Esophagus (tissue), 2 donors: ENCODE data around the gene ERN1. TPM values are rescaled to one million over a fixed set of nuclear protein-coding genes. Genes with fewer than 3 reads are reported as not detected.

Experiments
- H3K27ac ChIP-seq, 2 donors: one replicate each; pipeline ENCODE4 v1.5.1; 2013; ENCODE audit warnings: low read depth in 2 of 2, mild to moderate bottlenecking in 2 of 2, inconsistent platforms in 1 of 2, low read length in 1 of 2, moderate library complexity in 1 of 2
- H3K27me3 ChIP-seq, 2 donors: one replicate each; pipeline ENCODE4 v1.6.1; 2013; ENCODE audit warnings: low read length in 2 of 2, control low read depth in 1 of 2, mild to moderate bottlenecking in 1 of 2; ENCODE audit not compliant: insufficient read depth in 2 of 2, control insufficient read depth in 1 of 2
- H3K36me3 ChIP-seq, 2 donors: one replicate each; pipeline ENCODE4 v1.6.1; 2013; ENCODE audit warnings: low read length in 1 of 2; ENCODE audit not compliant: control insufficient read depth in 2 of 2, insufficient read depth in 2 of 2
- H3K4me1 ChIP-seq, 2 donors: one replicate each; pipeline ENCODE4 v1.6.1; 2013; ENCODE audit warnings: low read length in 1 of 2; ENCODE audit not compliant: control insufficient read depth in 2 of 2, insufficient read depth in 2 of 2
- H3K4me3 ChIP-seq, 2 donors: one replicate each; pipeline ENCODE4 v1.5.1; 2013; ENCODE audit warnings: low read length in 2 of 2, mild to moderate bottlenecking in 2 of 2, low read depth in 1 of 2, moderate library complexity in 1 of 2
- H3K9me3 ChIP-seq, 2 donors: one replicate each; pipeline ENCODE4 v1.6.1; 2013; ENCODE audit warnings: mild to moderate bottlenecking in 2 of 2, low read depth in 1 of 2, low read length in 1 of 2, moderate library complexity in 1 of 2; ENCODE audit not compliant: control insufficient read depth in 2 of 2, insufficient read depth in 1 of 2
- WGBS, 2 donors: extraction: QIAGEN DNeasy Blood & Tissue Kit; methylation state at CpG; one replicate each; pipeline ENCODE4 v1.1.7; 2013; 5-methylcytosine and 5-hydroxymethylcytosine counted together
- polyA plus RNA-seq, 2 donors: library from polyadenylated mRNA; stranded (reverse); fragments of 200-250 nt; gene quantifications; one replicate each; pipeline ENCODE4 v1.2.3, GENCODE V29; 2013
- donor health status: healthy with polysubstance abuse.
- donor health status: Bipolar disorder and iron deficiency.

ERN1 gene
- polyA plus RNA-seq, 2 donors: 4.5 TPM

DNA sequence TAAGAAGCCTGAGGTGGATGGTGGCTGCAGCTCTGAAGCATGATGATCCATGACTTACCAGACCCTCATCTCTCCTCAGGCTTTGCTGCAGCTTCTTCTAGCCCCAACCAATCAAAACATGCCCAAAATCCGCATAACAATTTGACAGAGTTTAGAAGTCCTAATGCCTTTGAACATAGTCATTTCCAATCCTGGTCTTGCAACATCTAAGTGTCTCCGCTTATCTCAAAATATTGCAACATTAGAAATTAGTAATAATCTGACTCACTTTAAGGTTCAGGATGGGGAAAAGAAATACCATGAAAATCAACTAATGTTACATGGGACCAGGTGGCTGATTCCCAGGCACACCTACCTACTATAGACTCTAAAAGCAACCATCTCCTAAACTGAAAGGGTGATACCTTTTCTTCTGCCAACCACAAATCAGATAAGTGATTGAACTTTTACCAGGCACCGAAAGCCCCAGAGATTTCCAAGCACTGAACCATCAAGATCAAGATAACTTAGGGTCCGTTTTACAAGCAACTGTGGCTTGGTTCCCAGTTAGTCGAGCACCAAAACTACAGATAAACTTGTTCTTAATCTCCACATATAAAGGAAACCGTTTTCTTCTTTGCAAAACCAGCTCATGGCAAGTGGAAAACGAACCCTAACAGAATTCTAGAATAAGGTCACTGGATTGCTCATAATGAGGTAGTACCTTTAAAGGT lies 14.0 kb downstream of the ERN1 start:
- Histone ChIP-seq H3K9me3 (no peaks in the 10 kb centered on the region), H3K27ac (peak overlapping the region; percentile 69 to 95), H3K4me1 (peaks cover 3 to 7% of the 10 kb centered on the region in 2 donors), H3K4me3 (no peak overlapping the region), H3K27me3 (no peaks in the 10 kb centered on the region), H3K36me3 (peaks cover 0 to 3% of the 10 kb centered on the region in 2 donors)
- 44 to 61% methylated on average over 7 of the region's 7 CpGs for whole genome bisulfite sequencing, 2 donors

DNA sequence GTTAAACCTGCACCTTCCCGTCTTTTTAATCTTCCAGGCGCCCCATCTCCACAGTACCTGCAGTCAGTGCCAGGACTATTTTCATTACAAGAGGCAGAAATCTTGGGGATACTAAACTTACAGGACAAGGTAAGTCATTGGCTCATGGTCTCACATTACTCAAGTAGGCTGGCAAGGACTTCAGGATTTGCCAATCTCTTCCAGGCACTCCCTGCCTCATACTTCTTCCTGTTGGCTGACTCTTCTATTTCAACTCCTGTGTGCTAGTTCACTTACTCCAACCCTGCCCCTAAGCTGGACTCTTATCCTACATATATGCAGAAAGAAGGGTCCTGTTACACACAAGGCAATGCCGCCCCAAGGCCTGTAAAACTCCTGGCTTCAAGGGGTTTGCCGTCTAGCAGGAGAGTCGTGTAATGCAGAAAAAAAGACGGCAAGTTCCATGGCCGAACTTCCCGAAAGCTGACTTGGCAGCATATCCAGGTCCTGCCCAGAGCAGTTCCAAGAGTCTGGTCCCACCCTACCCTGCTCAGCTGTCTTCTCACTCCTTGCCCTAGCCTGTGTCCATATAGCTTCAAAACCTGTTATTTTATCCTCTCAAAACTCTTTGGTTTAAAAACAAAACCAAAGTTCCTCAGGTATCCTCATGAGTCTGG lies 14.8 kb downstream of the ERN1 start:
- H3K4me3 ChIP-seq: peak overlapping the region in 1 of 2 donors; percentile 15
- H3K27ac ChIP-seq: peak overlapping the region; percentile 69 to 95
- H3K36me3 ChIP-seq: peaks cover 0 to 3% of the 10 kb centered on the region in 2 donors
- WGBS, 2 donors: 52 to 58% methylated on average over 8 of the region's 8 CpGs
- peaks cover 3 to 7% of the 10 kb centered on the region in 2 donors for H3K4me1 ChIP-seq
- H3K27me3 ChIP-seq: no peaks in the 10 kb centered on the region
- H3K9me3 ChIP-seq: no peaks in the 10 kb centered on the region

GRCh38 chr17:64113006-64113405 lies 16.9 kb downstream of the ERN1 start:
- no peak overlapping the region for H3K27ac ChIP-seq
- 86 to 95% methylated on average over 2 of the region's 2 CpGs for WGBS, 2 donors
- no peaks in the 10 kb centered on the region for H3K9me3 ChIP-seq
- H3K4me3 ChIP-seq: no peak overlapping the region
- H3K4me1 ChIP-seq: peaks cover 2 to 3% of the 10 kb centered on the region in 2 donors
- H3K27me3 ChIP-seq: no peaks in the 10 kb centered on the region
- peaks cover 0 to 3% of the 10 kb centered on the region in 2 donors for H3K36me3 ChIP-seq

GRCh38 chr17:64111831-64112230 lies 18.1 kb downstream of the ERN1 start:
- Histone ChIP-seq H3K27me3 (no peaks in the 10 kb centered on the region), H3K36me3 (peaks cover 0 to 3% of the 10 kb centered on the region in 2 donors), H3K4me1 (peaks cover 2 to 3% of the 10 kb centered on the region in 2 donors), H3K9me3 (no peaks in the 10 kb centered on the region), H3K4me3 (no peak overlapping the region), H3K27ac (no peak overlapping the region)
- 82 to 85% methylated on average over 4 of the region's 4 CpGs for WGBS, 2 donors

DNA sequence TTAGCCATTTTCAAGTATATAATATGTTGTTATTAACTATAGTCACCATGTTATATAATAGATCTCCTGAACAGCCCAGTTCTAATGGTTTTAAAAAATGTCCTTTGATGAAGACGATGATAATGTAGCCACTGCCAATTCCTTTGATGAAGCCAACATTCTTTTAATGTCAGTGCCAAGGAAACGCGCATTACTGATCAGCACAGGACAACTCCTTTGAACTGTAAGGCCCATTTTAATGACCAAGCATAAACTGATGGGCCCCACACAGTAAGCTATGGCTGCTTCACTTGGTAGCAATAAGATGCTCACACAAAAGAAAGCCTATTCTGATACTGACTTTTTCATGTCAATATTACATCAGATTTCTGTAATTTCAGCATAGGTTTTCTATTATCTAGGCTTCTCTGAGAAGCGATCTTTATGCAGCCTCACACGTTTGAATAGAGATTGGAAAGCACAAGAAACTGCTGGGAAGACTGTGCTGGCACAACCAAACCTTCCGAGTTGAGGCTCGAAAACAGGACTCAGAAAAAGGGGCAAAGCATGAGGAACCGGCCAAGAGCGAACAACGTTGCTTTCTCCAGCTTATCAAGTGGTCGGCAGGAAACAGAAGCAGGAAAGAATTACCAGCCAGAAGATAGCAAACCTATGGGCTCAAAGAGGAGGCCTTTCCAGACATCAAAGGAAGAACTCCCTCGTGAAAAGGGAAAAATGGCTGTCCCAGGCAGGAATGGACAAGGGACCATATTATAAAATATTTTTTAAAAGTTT lies 19.4 kb downstream of the ERN1 start:
- whole genome bisulfite sequencing, 2 donors: 70 to 80% methylated on average over 12 of the region's 12 CpGs
- H3K4me3 ChIP-seq: no peak overlapping the region
- no peaks in the 10 kb centered on the region for H3K27me3 ChIP-seq
- H3K4me1 ChIP-seq: peaks cover under 1 to 3% of the 10 kb centered on the region in 2 donors
- H3K27ac ChIP-seq: no peak overlapping the region
- H3K9me3 ChIP-seq: no peaks in the 10 kb centered on the region
- peaks cover 0 to 3% of the 10 kb centered on the region in 2 donors for H3K36me3 ChIP-seq

GRCh38 chr17:64109400-64109799 lies 20.5 kb downstream of the ERN1 start:
- Histone ChIP-seq H3K4me1 (peaks cover 2 to 3% of the 10 kb centered on the region in 2 donors), H3K9me3 (no peaks in the 10 kb centered on the region), H3K4me3 (no peak overlapping the region), H3K27ac (no peak overlapping the region), H3K27me3 (no peaks in the 10 kb centered on the region), H3K36me3 (peaks cover 0 to 3% of the 10 kb centered on the region in 2 donors)
- 86 to 87% methylated on average over 5 of the region's 5 CpGs for WGBS, 2 donors

DNA sequence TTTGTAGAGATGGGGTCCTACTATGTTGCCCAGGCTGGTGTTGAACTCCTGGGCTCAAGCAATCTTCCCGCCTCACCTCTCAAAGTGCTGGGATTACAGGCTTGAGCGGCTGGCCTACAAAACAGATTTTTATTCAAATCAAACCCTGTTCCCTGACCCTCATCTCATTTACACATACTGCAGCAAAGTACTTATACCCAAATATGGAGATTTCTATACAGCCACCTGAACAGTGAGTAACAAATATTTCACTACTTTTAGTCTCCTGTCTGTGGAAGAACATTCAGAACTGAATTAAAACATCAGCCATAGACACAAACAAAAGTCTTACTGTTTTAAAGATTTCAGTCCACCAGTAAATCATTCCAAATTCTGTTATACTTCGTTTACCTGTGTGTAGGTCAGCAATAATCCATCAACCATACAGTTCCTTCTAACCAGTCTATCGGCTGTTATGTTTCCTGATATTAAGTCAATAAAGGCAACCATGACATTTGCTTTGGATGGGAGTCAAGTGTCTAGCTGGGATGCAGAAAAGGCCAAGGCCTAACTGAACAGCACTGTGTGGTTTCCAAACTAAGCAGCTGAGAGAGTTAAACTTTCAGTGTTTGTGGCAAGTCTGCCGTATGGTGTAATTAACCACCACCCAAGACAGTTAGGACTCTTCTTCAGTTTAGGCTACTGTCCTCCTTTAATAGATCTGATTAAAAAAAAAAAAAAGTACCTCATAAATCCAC lies 22.3 kb downstream of the ERN1 start:
- WGBS, 2 donors: 50 to 60% methylated on average over 5 of the region's 5 CpGs
- Histone ChIP-seq H3K27ac (no peak overlapping the region), H3K27me3 (no peaks in the 10 kb centered on the region), H3K36me3 (peaks cover 0 to 6% of the 10 kb centered on the region in 2 donors), H3K9me3 (no peaks in the 10 kb centered on the region), H3K4me3 (no peak overlapping the region), H3K4me1 (peaks cover 3 to 4% of the 10 kb centered on the region in 2 donors)

- 85% methylated on average over 3 of the region's 3 CpGs for WGBS, 2 donors
- H3K27ac ChIP-seq: no peak overlapping the region
- peaks cover 0 to 4% of the 10 kb centered on the region in 2 donors for H3K4me1 ChIP-seq
- H3K36me3 ChIP-seq: peaks cover 0 to 3% of the 10 kb centered on the region in 2 donors
- H3K27me3 ChIP-seq: no peaks in the 10 kb centered on the region
- no peak overlapping the region for H3K4me3 ChIP-seq
- no peaks in the 10 kb centered on the region for H3K9me3 ChIP-seq
These were observed 23.0 kb downstream of the ERN1 start for GRCh38 chr17:64106918-64107317.
